Activated T-helper 9 cell treated with anti-CD3 and anti-CD28 coated beads, Interleukin-2, amount 50 U/mL, for 16 hours (primary cell): ENCODE results near the gene FSD1L.

Source experiments
- DNase-seq: peaks from one replicate; pipeline ENCODE4 v3.0.0-alpha.2; 2020; ENCODE audit warnings: low read depth

FSD1L gene

DNA sequence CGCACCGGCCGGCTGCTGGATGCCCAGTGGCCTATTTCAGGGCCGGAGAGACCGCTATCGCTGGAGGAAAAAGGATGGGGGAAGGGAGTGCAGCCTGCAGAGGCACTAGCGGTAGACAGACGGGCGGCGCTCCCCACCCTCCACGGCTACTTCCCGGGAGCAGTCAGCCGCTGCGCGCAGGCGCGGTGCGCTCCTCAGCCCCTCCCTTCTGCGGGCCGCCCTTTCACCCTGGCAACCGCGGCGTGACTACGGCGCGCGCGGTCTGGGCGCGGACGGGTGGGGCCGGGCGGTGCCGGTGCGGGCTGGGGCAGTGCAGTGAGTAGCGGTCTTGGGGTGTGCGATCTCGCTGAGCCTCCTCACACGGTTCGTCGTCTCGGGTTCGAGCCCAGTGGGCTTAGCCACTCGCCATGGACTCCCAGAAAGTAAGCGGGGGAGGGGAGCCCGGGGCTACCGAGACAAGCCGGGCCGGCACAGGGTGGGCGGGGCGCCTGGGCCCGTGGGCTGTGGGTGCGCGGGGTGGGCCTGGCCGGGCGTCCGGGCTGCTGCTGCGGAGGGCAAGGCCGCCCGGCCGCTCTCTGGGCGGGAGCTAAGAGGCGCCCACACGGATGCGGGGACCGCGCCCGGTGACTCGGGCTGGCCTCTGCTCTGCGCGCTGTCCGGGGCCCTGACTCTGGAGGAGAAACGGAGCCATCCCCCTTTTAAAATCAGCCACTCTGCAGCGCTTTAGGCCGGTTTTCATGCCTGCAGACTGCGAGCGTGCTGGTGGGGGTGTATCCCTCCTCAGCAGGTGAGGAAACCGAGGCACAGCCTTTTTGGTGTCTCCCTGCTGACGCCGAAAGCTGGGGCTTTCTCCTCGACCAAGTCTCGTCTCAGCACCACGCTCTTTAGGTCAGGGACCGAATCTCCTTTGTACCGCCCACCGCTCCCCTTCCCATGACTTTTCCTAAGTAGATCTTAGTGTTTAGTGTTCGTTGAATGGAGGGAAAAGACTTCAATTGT is at the start of gene FSD1L:
FSD1L (plus strand) TSS at position 221 of the 999 bp plus-strand sequence; CDS start at position 408, 187 bp downstream.
- DNase-seq: peak; percentile 75

DNA sequence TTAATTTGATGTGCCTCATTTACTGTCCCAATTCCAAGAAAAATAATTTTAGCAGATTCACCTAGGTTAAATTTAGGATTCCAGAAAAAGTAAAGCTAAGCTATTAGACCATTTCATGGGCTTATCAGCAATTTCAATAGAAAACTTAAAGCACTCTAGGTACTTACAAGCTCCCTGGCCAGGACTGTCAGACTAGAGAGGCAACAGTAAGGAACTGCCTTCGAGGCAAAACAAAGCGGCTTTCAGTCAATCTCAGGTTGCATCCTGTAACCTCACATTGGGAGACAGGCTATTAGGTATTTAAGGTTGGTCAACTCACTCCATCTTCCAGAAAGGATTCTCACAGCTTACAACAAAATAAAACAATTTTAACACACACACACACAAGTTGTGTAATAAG is 48.7 kb upstream of the FSD1L start:
- no peak for DNase-seq

DNA sequence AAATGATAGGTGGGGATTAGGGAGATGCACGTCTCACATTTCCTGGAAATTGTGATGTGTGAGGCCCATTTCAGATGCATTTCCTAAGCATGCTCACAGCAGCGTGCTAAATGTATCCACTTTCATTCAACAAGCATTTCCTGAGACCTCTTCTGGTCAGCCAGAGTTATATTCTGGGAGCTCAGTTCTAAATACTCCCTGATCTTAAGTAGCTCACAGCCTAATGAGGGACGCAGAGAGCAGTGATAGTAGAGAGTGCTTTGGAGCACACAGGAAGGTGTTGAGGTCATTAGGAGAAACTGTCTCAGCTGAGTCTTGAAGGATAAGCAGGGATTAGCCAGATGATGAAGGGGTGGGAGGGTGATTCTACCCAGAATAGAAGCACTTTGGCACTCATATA is 46.2 kb upstream of the FSD1L start:
- no peak for DNase-seq

DNA sequence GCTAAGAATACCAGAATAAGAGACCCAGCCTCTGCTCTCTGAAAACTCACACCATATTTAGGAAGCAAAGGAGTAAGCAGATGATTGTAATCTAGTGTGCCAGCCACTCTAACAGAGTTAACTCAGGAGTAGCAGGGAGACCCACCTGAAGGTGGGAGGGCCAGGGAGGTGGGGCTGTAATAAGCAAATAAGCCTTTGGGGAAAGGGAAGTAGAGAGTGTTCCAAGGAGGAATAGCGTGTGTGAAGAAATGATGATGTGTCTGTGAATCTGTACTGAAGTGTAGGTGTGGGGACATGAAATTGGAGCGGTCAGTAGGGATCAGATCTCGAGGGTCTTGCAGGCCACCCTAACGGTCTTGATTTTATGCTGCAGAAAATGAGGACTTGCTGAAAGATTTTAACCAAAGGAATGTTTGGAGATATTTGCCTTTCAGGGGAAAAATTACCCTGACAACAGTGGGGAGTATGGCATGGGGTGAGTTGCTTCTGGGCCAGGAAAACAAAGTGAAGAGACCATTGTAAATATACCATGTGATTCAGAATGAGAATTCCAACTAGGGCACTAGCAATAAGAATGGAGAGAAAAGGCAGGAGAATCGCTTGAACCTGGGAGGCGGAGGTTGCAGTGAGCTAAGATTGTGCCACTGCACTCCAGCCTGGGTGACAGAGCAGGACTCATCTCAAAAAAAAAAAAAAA is 44.1 kb upstream of the FSD1L start:
- DNase-seq: no peak

DNA sequence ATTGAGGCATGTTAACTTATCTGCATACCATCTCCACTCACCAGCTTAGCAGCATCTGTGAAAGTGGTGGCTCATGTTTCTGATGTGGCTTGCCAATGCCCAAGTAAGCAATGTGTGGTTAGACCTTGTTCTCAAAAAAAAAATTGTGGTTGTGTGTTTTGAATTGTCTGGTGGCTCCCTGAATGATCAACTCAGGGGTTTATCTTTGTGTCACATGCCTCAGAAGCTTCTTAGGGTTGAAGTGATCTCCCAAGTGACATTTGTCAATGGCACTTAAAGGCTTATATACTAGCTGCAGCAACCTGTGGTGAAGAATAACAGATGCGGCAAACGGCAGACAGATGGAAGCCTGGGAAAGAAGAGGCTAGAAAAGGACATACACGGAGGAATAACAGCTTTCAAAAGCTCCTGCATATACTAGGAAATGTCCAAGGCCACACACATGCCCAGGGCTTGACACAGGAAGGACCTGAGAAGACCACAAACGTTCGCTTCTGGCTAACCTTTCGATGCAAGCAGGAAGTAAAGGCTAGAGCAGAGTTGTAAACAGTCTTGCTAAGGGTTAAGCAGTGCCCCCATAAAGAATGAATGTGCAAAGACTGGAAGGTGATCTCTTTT is 42.2 kb upstream of the FSD1L start:
- peak; percentile 9 for DNase-seq

DNA sequence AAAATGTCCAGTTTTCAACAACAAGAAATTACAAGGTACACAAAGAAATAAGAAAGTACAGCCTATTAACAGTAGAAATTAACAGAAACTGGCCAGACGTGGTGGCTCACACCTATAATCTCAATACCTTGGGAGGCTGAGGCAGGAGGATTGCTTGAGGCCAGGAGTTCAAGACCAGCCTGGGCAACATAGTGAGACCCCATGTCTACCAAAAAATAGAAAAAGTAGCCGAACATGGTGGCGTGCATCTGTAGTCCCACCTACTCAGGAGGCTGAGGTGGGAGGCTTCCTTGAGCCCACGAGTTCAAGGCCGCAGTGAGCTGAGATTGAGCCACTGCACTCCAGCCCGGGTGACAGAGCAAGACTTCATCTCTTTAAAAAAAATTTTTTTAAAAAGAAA is 41.5 kb upstream of the FSD1L start:
- DNase-seq: no peak

DNA sequence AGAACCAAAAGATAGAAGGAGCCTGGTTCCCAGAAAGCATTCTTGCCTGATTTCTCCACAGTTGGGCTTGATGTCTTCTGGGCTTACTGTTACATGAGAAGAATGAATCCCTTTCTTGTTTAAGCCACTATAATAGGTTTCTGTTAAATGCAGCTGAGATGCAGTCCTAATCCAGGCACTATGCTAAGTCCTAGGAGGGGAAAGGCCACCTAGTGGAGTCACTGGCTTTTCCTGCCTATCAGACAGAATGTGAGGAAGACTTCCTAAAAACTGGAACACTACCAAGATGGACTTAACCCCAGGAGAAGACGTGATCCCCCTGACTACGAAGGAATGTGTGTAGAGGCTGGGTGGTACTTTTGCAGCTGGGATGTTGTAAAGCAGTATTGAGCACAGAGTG is 34.3 kb upstream of the FSD1L start:
- DNase-seq: no peak

DNA sequence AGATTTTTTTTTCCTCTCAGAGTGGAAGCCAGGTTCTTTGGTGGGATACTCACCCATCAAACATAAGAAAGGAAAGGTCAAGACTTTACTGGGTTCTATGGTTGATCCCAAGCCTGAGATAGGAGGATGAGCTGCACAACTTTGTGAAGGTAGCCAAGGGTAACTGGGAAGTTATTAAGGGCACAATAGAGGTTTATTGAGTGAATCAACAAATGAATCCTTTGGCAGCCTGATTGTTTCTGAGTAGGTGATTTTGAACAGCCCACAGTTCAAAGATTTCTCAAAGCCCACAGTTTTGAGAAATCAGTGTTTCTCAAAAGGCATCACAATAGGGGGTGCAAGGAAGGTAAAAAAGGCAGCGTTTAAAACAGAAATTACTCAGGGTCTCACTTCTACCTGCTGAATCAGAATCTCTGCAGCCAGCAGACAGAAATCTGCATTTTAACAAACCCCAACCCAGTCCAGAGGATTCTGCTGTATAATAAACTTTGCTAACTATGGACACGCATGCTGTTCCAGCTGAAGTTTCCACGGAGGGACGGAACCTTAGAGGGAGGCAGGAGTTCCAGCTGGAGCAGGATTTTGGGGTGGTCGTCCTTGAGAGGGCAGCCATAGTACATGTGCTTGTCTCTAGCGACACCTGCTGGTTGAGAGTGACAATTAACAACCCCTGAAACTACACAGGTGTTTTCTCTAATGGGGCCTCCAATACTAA is 32.7 kb upstream of the FSD1L start:
- DNase-seq: peak; percentile 21

DNA sequence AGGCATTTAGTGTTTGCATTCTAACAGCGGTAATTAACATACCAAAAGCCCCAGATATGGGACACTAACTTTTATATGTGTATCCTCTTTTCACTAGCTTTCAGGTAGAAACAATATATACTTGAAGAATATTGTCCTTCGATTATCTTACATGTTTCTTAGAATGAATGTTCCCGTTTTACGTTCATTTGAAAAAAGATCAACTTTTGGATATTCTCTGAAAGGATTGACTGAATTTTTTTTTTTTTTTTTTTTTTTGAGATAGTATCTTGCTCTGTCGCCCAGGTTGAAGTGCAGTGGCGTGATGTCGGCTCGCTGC is 32.2 kb upstream of the FSD1L start:
- DNase-seq: no peak

DNA sequence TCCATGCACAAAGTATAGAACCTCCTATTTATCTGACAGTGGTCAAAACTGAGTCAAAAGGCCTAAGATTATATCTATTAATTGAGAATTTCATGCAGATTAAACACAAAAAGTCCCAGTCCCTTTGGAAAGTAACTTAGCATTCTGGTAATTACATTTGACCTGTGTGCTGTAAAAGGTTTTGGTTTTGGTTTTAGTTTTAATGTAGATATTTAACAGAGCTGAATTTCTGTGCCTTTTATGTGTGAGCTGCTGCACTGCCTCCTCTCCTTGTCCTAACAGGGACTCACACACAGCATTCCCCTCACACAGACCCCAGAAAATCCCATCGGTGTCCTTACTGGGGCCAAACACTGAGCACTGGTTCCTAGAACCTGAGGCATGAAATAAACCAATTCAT is 31.0 kb upstream of the FSD1L start:
- DNase-seq: no peak

DNA sequence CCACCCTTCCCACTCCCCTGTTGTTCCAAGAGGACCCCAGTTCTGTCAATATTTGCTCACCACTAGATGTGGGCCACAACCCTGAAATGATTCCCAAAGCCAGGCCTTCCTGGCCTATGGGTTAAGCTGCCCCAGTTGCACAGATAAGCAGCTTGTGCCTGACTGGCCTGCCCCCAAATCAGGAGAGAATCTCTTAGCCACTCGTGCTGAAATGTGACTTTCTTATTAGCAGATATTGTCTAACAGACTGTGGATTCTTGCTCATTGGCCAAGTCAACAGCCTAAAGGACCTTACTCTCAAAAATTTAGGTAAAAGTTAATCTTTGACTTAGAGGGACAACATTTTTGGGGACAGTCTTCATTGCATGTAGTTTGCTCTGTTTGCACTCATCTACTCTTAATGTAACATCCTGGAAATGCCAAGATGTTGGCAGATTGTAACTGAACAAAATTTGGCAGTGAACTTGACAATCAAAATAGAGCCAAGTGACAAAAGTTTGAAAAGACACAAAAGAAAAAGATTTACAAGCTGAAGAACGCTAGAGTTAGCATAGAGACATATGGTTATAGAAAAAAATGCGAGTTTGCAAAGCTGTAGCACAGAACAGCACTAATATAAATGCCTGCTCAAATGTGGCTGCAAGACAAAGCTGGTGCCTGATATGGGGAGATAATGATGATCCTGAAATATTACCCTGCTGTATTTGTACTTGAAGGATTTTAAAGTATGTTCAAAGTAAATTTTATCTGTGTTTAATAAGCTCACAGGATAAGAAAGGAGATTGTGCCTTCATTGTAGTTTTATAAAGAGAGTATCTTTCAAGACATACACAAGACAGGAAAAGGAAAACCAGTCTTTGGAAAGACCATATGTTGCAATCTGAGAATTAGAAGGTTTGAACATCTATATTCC is 29.0 kb upstream of the FSD1L start:
- DNase-seq: no peak

DNA sequence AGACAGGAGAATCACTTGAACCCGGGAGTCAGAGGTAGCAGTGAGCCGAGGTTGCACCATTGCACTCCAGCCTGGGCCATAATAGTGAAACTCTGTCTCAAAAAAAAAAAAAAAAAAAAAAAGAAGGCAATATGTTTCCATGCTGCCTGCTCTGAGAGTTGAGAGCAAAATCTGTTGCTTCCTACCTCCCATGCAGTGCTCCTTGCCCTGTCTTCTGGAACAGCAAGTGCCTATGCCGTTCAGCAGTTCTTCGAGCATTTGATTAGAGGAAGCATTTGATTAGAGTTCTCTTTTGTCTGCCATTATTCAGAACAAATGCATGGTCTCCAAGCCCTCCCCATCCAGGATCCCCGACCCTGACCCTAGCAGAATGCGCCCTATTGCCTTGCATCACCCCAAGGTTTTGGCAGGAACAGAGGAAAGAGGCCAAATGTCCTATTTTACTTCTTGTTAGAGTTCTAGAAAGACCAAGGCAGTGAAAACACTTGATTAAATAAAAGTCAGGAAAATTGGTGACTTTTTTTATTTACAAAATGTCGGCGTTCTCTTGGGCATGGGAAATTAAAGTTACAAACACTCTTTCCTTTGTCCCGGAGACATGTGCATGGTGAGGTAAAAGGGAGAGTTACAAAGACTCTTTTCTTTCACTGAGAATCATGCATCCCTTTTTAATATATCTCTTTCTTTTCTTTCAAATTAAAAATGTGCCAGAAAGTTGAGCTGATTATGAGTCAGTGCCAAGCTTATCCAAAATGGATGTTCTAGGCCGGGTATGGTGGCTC is 27.8 kb upstream of the FSD1L start:
- DNase-seq: no peak

DNA sequence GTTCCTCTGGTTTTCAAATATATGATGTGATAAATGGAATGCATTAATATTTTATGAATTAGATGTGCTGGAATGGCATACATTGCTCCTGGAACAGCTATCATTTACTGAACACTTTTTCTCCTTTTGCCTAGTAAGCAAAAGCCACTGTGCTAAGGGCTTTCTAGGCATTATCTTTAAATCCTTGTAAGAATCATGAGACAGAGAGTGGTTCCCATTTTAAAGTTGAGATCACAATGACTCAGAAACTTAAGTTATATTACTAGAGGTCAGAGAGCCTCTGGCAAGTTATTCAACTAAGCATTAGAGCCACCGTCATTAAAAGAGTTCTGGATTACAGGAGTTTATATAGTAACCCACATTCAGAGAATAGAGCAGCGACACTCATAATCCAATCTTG is 26.7 kb upstream of the FSD1L start:
- no peak for DNase-seq

DNA sequence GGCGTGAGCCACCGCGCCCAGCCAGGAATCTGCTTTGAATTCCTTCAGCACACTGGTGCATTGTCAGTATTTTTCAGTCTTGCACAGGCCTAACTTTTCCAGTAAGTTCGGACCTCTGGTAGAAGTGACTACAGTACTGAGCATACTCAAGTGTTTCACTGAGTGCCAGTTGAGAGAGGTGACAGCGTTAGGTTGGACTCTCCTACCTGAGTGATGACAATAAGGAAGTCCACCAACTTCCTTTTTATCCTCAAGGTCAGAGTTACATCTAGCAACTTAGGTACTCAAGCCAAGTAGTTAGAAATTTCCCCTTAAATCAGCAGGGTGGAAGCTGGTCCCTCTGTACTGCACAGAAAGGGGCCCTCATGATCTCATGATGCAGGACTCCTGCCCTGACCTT is 26.0 kb upstream of the FSD1L start:
- no peak for DNase-seq

DNA sequence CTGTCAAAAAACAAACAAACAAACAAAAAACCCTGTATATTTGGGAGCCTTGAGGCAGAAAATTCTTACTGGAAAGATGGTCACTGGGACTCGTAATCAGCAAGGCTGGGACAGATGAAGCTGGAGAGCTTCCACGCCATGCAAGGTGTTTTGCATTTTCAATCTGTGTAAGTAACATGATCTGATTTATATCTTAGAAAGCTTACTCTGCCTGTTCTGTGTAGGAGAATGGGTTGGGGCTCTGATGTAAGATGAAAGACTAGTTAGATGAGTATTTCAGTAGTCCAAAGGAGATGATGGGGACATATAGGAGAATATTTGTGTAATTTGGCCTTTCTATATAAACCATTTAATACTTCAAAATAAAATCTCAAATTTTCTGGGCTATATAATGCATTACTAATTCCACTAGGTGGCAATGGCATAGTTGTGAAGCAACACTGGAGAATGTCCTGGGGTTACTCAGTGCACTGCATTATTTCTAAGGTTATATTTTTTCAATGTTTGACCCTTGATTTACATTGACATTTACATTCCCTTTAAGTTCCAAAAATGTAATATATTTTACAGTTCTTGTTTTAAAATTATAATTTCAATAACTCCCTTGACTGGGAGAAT is 21.9 kb upstream of the FSD1L start:
- no peak for DNase-seq

DNA sequence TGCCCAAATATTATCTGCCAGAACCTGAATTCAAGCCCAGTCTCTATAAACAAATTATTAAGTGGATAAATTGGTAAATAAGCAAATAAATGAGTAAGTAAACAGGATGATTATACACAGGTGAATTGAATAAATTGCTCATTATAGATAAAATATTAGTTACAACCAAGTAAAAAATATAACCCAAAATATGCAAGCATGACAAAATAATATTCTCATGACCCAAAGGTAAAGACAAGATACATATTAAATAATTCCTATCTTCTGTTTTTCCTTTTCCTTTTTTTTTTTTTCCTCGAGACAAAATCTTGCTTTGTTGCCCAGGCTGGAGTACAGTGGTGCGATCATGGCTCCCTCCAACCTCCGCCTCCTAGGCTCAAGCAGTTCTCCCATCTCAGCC is 21.2 kb upstream of the FSD1L start:
- no peak for DNase-seq

DNA sequence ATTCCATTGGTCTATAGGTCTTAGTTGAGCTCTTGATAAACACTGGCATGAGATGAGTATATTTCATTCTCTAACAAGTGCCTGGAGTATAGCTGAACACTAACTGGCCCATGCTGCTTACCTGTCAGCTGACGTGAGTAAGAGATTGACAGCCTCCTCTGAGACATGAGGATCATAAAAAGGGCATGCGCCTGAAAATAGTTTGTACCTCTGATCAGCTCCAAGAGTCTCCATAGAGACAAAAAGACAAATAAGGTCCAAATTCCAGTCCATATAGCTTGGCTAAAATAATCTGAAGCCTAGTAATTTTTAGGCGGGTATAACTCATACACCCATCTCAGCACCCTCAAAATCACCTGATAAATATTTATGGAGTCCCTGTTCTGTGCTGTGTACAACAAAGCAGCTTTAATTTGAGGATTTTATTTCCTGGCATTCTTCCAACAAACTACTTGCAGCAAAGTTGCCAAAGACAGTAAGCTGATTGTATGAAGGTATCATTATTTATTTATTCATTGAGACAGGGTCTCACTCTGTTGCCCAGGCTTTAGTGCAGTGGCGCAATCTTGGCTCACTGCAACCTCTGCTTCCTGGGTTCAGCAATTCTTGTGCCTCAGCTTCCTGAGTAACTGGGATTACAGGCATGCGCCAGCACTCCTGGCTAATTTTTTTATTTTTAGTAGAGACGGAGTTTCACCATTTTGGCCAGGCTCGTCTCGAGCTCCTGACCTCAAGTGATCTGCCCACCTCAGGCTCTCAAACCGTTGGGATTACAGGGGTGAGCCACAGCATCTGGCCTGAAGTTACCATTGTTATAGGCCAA is 16.2 kb upstream of the FSD1L start:
- DNase-seq: no peak

DNA sequence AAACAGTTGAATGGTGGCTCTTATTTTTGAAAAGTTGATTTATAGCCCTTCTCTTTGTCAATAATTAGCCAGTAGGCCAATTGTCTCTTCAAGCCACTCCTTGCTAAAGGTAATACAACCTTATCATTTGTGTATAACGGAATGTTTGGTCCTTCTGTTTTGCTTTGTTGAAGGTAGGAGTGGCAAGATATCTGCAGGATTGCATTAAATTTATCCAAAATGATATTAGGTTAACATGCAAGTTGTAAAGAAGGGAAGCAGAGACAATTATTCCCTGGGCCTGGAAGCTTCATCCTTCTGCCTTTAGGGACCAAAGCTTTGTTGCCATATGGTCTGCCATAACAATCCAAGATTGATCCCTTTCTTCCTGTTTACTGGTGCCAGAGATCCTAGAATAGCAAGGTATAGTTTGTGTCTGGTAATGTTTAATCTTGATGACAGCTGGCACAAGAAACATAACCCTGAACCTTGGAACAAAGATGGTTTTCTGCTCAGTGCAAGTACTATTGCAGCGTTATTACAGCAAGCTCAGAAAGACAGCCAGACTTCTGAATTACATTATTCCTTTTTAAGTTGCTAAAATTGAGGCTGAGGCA is 15.5 kb upstream of the FSD1L start:
- no peak for DNase-seq

DNA sequence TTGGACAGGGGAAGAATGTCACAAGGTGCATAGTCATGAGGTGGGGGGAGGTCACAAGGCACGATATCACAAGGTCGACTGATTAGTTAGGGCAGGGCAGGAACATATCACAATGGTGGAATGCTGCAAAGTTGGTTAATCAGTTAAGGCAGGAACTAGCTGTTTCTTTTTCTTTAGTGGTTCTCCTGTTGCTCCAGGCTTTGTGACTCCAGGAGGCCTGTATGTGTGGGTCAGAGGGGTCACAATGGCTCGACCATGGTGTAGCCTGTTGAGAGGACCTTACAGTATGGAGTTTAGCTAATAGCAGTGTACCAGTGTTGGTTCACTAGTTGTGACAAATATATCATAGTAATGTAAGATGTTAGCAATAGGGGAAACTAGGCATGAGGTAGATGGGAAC is 12.4 kb upstream of the FSD1L start:
- DNase-seq: no peak
